ENCODE data around the gene TAT.
"Not testable (repeated sequence)": the region's sequence is repeated elsewhere in the genome, so short reads cannot be mapped to it uniquely, and the experiment has no call there.

TAT gene

DNA sequence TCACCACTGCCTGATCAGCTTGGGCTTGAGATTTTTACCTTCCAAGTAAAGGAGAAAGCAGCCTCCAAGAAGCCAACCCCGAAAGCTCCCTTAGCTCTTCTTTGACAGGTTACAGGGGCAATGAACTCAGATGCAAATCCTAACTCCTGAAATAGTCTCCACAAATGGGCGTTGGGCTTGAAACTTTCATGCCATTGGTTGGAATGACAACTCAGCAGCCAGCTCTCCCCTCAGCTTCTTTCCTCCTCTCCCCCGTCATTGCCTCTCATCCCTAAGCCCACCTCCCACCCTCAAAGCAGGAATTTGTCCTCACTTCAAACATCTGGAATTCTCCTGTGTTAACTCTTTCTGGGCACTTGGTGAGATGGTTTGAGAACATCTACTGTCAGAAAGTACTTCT is at the start of gene TAT:
TSS of gene TAT (minus strand) at position 122 of the 400 bp plus-strand sequence. CDS start 677 bp downstream, outside the sequence.
- in situ Hi-C loops (cut with MboI; ENCODE audit: low sequenced_read_pairs): no loop called here

DNA sequence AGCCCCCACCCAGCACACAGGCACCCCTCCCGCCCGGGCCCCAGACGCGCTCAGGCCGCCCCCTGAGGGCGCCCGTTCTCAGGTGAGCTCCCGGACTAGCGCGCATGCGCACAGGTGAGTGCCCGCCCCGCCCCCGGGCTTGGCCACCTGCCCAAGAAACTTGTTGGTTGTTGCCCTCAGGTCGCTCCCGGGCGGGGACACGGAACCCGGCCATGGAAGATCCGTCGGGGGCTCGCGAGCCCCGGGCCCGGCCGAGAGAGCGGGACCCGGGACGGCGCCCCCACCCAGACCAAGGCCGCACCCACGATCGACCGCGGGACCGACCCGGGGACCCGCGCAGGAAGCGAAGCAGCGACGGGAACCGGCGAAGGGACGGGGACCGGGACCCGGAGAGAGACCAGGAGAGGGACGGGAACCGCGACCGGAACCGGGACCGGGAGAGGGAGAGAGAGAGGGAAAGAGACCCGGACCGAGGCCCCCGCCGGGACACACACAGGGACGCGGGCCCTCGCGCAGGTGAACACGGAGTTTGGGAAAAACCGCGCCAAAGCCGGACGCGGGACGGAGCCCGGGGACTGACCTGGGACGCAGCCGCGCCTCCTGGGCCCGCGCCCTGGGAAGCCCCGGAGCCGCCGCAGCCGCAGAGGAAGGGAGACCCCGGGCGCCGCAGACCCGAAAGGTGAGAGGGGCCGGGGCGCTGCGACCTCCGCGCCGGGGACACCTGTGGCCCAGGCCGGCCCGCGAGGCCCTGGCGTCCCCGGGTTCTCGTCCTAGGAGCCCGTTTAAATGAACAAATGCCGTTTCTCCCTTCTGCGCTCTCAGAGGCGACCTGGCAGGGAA is 49.3 kb upstream of the TAT start, which contains the start of gene MARVELD3:
TSS of gene MARVELD3 (plus strand) at position 167 of the 840 bp plus-strand sequence. CDS start at position 213, 46 bp downstream.
- in situ Hi-C loops (cut with MboI; ENCODE audit: low sequenced_read_pairs): no loop called here

GRCh38 chr16:71625113-71625850 is 48.4 kb upstream of the TAT start:
- in situ Hi-C loops (cut with MboI; ENCODE audit: low sequenced_read_pairs): no loop called here

GRCh38 chr16:71623597-71623996 is 46.7 kb upstream of the TAT start:
- in situ Hi-C loops (cut with MboI; ENCODE audit: low sequenced_read_pairs): no loop called here

DNA sequence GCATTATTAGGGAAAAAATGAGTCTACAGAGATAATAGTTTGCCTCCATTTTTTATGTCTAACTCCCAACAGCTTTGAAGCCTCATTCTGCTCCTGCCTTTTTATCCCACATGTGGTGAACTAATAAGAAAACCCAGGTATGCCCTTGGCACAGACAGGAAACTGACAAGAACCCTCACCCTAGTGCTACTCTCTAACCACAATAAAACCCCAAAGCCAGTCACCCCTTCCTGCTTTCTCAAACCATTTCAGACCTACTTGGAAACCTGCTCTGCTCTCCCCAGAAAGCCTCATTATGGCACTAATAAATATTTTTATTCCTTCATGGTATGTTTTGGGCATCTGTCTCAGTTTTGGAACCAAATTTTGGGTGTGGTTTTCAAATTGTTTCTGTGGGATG is 45.2 kb upstream of the TAT start:
- in situ Hi-C loops (cut with MboI; ENCODE audit: low sequenced_read_pairs): no loop called here

GRCh38 chr16:71618429-71618828 is 41.5 kb upstream of the TAT start:
- in situ Hi-C loops (cut with MboI; ENCODE audit: low sequenced_read_pairs): no loop called here

GRCh38 chr16:71614956-71615355 is 38.1 kb upstream of the TAT start:
- in situ Hi-C loops (cut with MboI; ENCODE audit: low sequenced_read_pairs): not testable (repeated sequence)

- in situ Hi-C loops (cut with MboI; ENCODE audit: low sequenced_read_pairs): no loop called here
Observed at GRCh38 chr16:71610936-71611871, 34.3 kb upstream of the TAT start.

GRCh38 chr16:71610447-71610846 is 33.6 kb upstream of the TAT start:
- in situ Hi-C loops (cut with MboI; ENCODE audit: low sequenced_read_pairs): no loop called here

DNA sequence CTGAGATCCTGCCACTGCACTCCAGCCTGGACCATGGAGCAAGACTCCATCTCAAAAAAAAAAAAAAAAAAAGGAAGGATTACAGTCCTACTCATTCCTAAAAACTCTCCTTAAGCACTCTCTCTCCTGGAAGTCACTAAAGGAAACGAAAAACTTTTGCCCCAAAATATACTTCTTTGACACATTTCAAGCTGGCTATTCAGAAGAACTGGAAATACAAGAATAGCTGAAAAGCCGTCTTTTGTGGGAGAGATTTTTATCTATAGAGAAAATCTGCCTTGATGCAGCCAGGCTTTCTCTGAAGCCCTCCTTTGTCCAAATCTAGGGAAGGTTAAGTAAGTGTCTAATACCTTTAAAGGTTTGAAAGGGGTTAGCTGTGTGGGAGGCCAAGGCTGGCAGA is 32.2 kb upstream of the TAT start:
- in situ Hi-C loops (cut with MboI; ENCODE audit: low sequenced_read_pairs): no loop called here

DNA sequence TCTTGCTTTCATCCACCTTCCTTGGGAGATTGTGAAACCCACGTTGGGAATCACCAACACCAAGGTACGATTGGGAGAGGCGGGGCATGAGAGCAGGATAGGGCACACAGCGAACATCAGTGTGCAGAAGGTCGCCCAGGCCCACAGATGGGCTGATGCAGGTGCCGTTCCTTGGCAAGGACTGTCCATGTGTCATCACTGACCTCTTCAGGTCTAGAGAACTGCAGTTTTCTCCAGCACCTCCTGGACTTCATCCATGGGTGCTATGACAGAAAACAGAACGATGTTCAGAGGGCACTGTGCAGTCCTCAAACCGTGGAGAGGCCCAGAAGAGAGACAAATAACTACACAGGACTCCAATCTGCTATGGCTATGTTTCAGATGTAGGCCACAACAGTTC is 23.9 kb upstream of the TAT start:
- in situ Hi-C loops (cut with MboI; ENCODE audit: low sequenced_read_pairs): no loop called here

DNA sequence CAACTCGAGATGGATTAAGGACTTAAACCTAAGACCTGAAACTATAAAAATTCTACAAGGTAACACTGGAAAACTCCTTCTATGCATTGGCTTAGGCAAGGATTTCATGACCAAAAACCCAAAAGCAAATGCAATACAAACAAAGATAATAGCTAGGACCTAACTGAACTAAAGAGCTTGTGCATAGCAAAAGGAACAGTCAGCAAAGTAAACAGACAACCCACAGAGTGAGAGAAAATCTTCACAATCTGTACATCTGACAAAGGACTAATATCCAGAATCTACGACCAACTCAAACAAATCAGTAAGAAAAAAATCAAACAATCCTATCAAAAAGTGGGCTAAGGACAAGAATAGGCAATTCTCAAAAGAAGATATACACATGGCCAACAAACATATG is 21.5 kb upstream of the TAT start:
- in situ Hi-C loops (cut with MboI; ENCODE audit: low sequenced_read_pairs): not testable (repeated sequence)

DNA sequence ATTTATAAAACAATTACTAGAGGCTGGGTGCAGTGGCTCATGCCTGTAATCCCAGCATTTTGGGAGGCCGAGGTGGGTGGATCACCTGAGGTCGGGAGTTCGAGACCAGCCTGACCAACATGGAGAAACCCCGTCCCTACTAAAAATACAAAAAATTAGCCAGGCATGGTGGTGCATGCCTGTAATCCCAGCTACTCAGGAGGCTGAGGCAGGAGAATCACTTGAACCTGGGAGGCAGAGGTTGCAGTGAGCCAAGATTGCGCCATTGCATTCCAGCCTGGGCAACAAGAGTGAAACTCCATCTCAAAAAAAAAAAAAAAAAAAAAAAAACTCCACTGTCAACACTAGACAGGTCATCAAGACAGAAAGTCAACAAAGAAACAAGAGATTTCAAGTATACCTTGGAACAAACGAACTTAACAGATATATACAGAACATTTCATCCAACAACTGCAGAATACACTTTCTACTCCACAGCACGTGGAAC is 18.5 kb upstream of the TAT start:
- in situ Hi-C loops (cut with MboI; ENCODE audit: low sequenced_read_pairs): not testable (repeated sequence)

GRCh38 chr16:71594000-71594646 is 17.2 kb upstream of the TAT start:
- in situ Hi-C loops (cut with MboI; ENCODE audit: low sequenced_read_pairs): no loop called here

- in situ Hi-C loops (cut with MboI; ENCODE audit: low sequenced_read_pairs): no loop called here
Observed at GRCh38 chr16:71593048-71593999, 16.4 kb upstream of the TAT start.

- in situ Hi-C loops (cut with MboI; ENCODE audit: low sequenced_read_pairs): no loop called here
Observed at GRCh38 chr16:71591917-71592316, 15.0 kb upstream of the TAT start.

GRCh38 chr16:71590584-71590983 is 13.7 kb upstream of the TAT start:
- in situ Hi-C loops (cut with MboI; ENCODE audit: low sequenced_read_pairs): no loop called here

DNA sequence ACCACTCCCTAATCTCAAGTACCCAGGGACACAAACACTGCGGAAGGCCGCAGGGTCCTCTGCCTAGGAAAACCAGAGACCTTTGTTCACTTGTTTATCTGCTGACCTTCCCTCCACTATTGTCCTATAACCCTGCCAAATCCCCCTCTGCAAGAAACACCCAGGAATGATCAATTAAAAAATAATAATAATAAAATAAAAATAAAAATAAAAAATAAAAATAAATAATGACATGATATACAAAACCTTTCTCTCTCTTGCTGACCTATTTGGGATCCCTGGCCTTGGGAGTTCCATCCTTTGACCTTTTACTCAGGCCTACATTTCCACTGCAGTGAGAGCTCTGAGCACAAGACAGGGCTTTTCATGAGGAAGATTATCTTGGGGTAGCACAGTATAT is 13.2 kb upstream of the TAT start:
- in situ Hi-C loops (cut with MboI; ENCODE audit: low sequenced_read_pairs): not testable (repeated sequence)

GRCh38 chr16:71589334-71589733 is 12.4 kb upstream of the TAT start:
- in situ Hi-C loops (cut with MboI; ENCODE audit: low sequenced_read_pairs): not testable (repeated sequence)
